ENCODE measurements around the gene GAPVD1. TPM values are rescaled to one million over a fixed set of nuclear protein-coding genes. Genes with fewer than 3 reads are reported as not detected.

Gene GAPVD1
- total and polyA plus RNA-seq, 2 of the 8 experiments (the other 6 are each of a cell fraction or from before 2014, with no cell fraction given): 5.5 to 40.5 TPM

DNA sequence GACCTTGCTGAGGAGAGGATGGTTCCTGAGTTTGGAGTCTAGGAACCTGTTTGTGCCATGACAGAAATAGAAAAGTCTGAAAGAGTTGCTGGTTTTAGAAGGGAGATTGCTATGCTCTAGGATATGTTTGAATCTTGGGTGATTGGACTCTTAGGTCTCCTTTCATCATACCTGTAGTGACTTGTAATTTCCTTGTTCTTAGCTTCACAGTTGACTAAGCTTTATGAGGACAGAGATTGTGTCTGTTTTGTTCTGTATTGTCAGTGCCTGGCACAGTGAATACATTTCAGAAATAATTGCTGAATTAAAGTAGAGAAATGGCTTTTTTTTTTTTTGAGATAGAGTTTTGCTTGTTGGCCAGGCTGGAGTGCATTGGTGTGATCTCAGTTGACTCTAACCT is 31.5 kb downstream of the GAPVD1 start:
- Histone ChIP-seq H2BK20ac (ENCODE audit: low read length) (no peak overlapping the region), H3K18ac (ENCODE audit: extremely low read depth, low read length) (no peak overlapping the region), H2BK5ac (ENCODE audit: low read depth, low read length) (no peak overlapping the region), H2BK12ac (ENCODE audit: low read depth, low read length) (no peak overlapping the region), H3K79me2 (ENCODE audit: control insufficient read depth in 1 of 2, insufficient read depth in 2 of 2, low read length in 2 of 2) (peaks cover 0 to 22% of the 10 kb centered on the region in 2 experiments; a peak in 2 of 4 replicates), H3K4me1 (replicated peaks in 1 of 4; ENCODE audit: control insufficient read depth in 3 of 4, insufficient read depth in 4 of 4, low read length in 3 of 4) (no peaks in the 10 kb centered on the region), H3K14ac (ENCODE audit: insufficient read length) (no peak overlapping the region), H3K36me3 (ENCODE audit: control insufficient read depth in 2 of 4, insufficient read depth in 4 of 4, low read length in 3 of 4) (no peaks in the 10 kb centered on the region), H2AFZ (ENCODE audit: low read length) (no peak overlapping the region), H4K8ac (ENCODE audit: extremely low read depth, insufficient read depth, low read length) (no peak overlapping the region), H4K5ac (ENCODE audit: insufficient read length, low read depth, low read length) (no peak overlapping the region), H3K79me1 (ENCODE audit: low read depth, low read length) (peaks cover 2% of the 10 kb centered on the region; the same call in 1 of the 2 replicates), H3K9ac (replicated peaks in 1 of 4; ENCODE audit: extremely low read depth in 1 of 4, low read depth in 3 of 4, low read length in 3 of 4) (no peak overlapping the region), H3K27me3 (replicated peaks in 1 of 4; ENCODE audit: control insufficient read depth in 3 of 4, extremely low read depth in 1 of 4, insufficient read depth in 3 of 4, low read length in 3 of 4) (no peaks in the 10 kb centered on the region), H4K91ac (replicated peaks; ENCODE audit: insufficient read length, low read length) (no peak overlapping the region), H3K23me2 (ENCODE audit: low read depth, low read length) (no peaks in the 10 kb centered on the region; the same call in 1 of the 2 replicates), H3K27ac (ENCODE audit: low read depth, low read length) (no peak overlapping the region), H3K4ac (replicated peaks; ENCODE audit: insufficient read length, low read depth, low read length) (no peak overlapping the region), H2BK15ac (ENCODE audit: low read length) (no peak overlapping the region), H3K9me3 (ENCODE audit: insufficient read depth in 2 of 2, low read depth in 1 of 2, low read length in 1 of 2) (no peaks in the 10 kb centered on the region), H4K20me1 (replicated peaks in 1 of 2; ENCODE audit: control insufficient read depth in 1 of 2, insufficient read depth in 2 of 2, low read length in 2 of 2) (no peaks in the 10 kb centered on the region), H2AK5ac (ENCODE audit: low read depth, low read length) (no peak overlapping the region), H3K4me2 (ENCODE audit: insufficient read depth in 1 of 2, low read depth in 2 of 2, low read length in 2 of 2) (no peak overlapping the region), H3K23ac (ENCODE audit: insufficient read length) (no peak overlapping the region), H2BK120ac (replicated peaks; ENCODE audit: low read depth, low read length) (no peak overlapping the region), H3K4me3 (ENCODE audit: extremely low read depth in 1 of 4, insufficient read depth in 2 of 4, low read depth in 3 of 4, low read length in 4 of 4) (no peak overlapping the region), H3K56ac (replicated peaks; ENCODE audit: insufficient read length, low read depth, low read length) (no peak overlapping the region)
- no peak for DNase-seq (ENCODE audit: low read depth in 1 of 2, low spot score in 2 of 2)
- FAIRE-seq: no peak
- TF ChIP-seq CTBP2 (IDR thresholded peaks at IDR 0.05; ENCODE audit: borderline replicate concordance, insufficient read depth, insufficient read length, low read length) (no peak), BCL11A (IDR thresholded peaks at IDR 0.05; ENCODE audit: low read depth in 2 of 2, low read length in 2 of 2) (no peak), JUN (IDR thresholded peaks at IDR 0.05; ENCODE audit: low read depth, low read length) (no peak)
- CTCF ChIA-PET (ENCODE audit: partially characterized antibody): interaction anchor here (0.6 to 1.1 kb wide), 2 partner anchors 37 to 192 kb away, joined by 3 read pairs; no protein-coding TSS in a partner anchor
- POLR2A ChIA-PET (ENCODE audit: partially characterized antibody): interaction anchor here (0.7 kb wide), 1 partner anchor 23 kb away, joined by 3 read pairs; no protein-coding TSS in a partner anchor
